HEK293 (cell line): ENCODE results near the gene PKP4.

Experiments used
- CTCF ChIA-PET: fragments of 350-600 bp; formaldehyde crosslinking; extraction: SDS; loops from one replicate; lab custom pipeline; 2021; ENCODE audit warnings: antibody characterized with exemption; lab: Yijun Ruan, JAX
- POLR2A ChIA-PET: fragments of 300-600 bp; formaldehyde crosslinking; extraction: SDS; loops from one replicate; lab custom pipeline; 2020; ENCODE audit warnings: antibody characterized with exemption, inconsistent platforms; lab: Yijun Ruan, JAX
- H3K27ac ChIP-seq: fragments of 200-500 bp; sonication (Bioruptor generic); 2 replicates; pipeline ENCODE4 v1.5.1; 2014; ENCODE audit warnings: low read depth, low read length, control low read depth, inconsistent platforms; ENCODE audit errors: extremely low read depth
- H3K36me3 ChIP-seq, 2 experiments: fragments of 200-500 bp in 1 of 2; sonication (Bioruptor generic) in 1 of 2; 1 replicate in 1 of 2; 2 replicates in 1 of 2; pipeline ENCODE4 v1.5.1; 2014 to 2017; ENCODE audit warnings: inconsistent platforms in 2 of 2, low read length in 2 of 2; ENCODE audit not compliant: control insufficient read depth in 2 of 2, insufficient read depth in 1 of 2
- H3K4me1 ChIP-seq: fragments of 200-500 bp; sonication (Bioruptor generic); 2 replicates; pipeline ENCODE4 v1.5.1; 2014; ENCODE audit warnings: mild to moderate bottlenecking, low read length, inconsistent platforms; ENCODE audit not compliant: control insufficient read depth, insufficient read depth
- H3K4me3 ChIP-seq: 2 replicates; pipeline ENCODE4 v1.5.1; 2011; ENCODE audit warnings: low read depth, mild to moderate bottlenecking, control low read depth, low read length, moderate library complexity
- H3K9me3 ChIP-seq: fragments of 200-500 bp; sonication (Bioruptor generic); 2 replicates; pipeline ENCODE4 v1.5.1; 2014; ENCODE audit warnings: low read depth, low read length, inconsistent platforms; ENCODE audit not compliant: control insufficient read depth, insufficient read depth
- GFI1B ChIP-seq: fragments of 450-650 bp; formaldehyde crosslinking; IDR thresholded peaks from 2 replicates; pipeline ENCODE4 v1.5.1; 2016; ENCODE audit warnings: missing biosample characterization, missing genetic modification characterization
- KLF16 ChIP-seq: fragments of 450-650 bp; formaldehyde crosslinking; IDR thresholded peaks from 2 replicates; pipeline ENCODE4 v1.5.1; 2017; ENCODE audit warnings: missing biosample characterization, missing genetic modification characterization
- OSR2 ChIP-seq: fragments of 450-650 bp; formaldehyde crosslinking; IDR thresholded peaks from 2 replicates; pipeline ENCODE4 v1.5.1; 2016; ENCODE audit warnings: missing biosample characterization, missing genetic modification characterization
- PRDM1 ChIP-seq: fragments of 450-650 bp; formaldehyde crosslinking; IDR thresholded peaks from 2 replicates; pipeline ENCODE4; 2016; ENCODE audit warnings: missing biosample characterization, missing genetic modification characterization
- RBAK ChIP-seq: fragments of 450-650 bp; formaldehyde crosslinking; IDR thresholded peaks from 2 replicates; pipeline ENCODE4 v1.5.1; 2016; ENCODE audit warnings: missing biosample characterization, missing genetic modification characterization
- ZEB2 ChIP-seq: fragments of 450-650 bp; formaldehyde crosslinking; IDR thresholded peaks from 2 replicates; pipeline ENCODE4 v1.5.1; 2016; ENCODE audit warnings: missing biosample characterization, missing genetic modification characterization
- ZIC2 ChIP-seq: fragments of 450-650 bp; formaldehyde crosslinking; IDR thresholded peaks from 2 replicates; pipeline ENCODE4 v1.5.1; 2016; ENCODE audit warnings: missing biosample characterization, missing genetic modification characterization
- ZNF112 ChIP-seq: fragments of 450-650 bp; formaldehyde crosslinking; IDR thresholded peaks from 2 replicates; pipeline ENCODE4 v1.5.0; 2017; ENCODE audit warnings: missing biosample characterization, missing genetic modification characterization
- ZNF114 ChIP-seq: fragments of 450-650 bp; formaldehyde crosslinking; IDR thresholded peaks from 2 replicates; pipeline ENCODE4 v1.5.0; 2017; ENCODE audit warnings: missing biosample characterization, missing genetic modification characterization
- ZNF555 ChIP-seq: fragments of 450-650 bp; formaldehyde crosslinking; conservative IDR thresholded peaks from 2 replicates; pipeline ENCODE4 v1.5.1; 2017; ENCODE audit warnings: missing biosample characterization, mild to moderate bottlenecking, missing genetic modification characterization, inconsistent platforms
- ZNF558 ChIP-seq: fragments of 450-650 bp; formaldehyde crosslinking; IDR thresholded peaks from 2 replicates; pipeline ENCODE4 v1.5.1; 2016; ENCODE audit warnings: missing biosample characterization, missing genetic modification characterization
- ZNF560 ChIP-seq: fragments of 450-650 bp; formaldehyde crosslinking; IDR thresholded peaks from 2 replicates; pipeline ENCODE4 v1.5.1; 2017; ENCODE audit warnings: missing biosample characterization, missing genetic modification characterization, borderline replicate concordance
- ZNF621 ChIP-seq: fragments of 450-650 bp; formaldehyde crosslinking; IDR thresholded peaks from 2 replicates; pipeline ENCODE4 v1.5.1; 2017; ENCODE audit warnings: missing biosample characterization, missing genetic modification characterization
- ZNF768 ChIP-seq: fragments of 450-650 bp; formaldehyde crosslinking; IDR thresholded peaks from 2 replicates; pipeline ENCODE4 v1.5.1; 2018; ENCODE audit warnings: missing biosample characterization, mild to moderate bottlenecking, missing genetic modification characterization
- ZSCAN30 ChIP-seq: fragments of 450-650 bp; IDR thresholded peaks from 2 replicates; pipeline ENCODE4 v1.5.1; 2018; ENCODE audit warnings: missing biosample characterization, mild to moderate bottlenecking, missing genetic modification characterization, moderate library complexity
- ZXDB ChIP-seq: fragments of 450-650 bp; formaldehyde crosslinking; IDR thresholded peaks from 2 replicates; pipeline ENCODE4 v1.5.1; 2016; ENCODE audit warnings: missing biosample characterization, missing genetic modification characterization
- TF ChIP-seq, protein P1 (sequence below): fragments of 450-650 bp; formaldehyde crosslinking; optimal IDR thresholded peaks from 2 replicates; pipeline ENCODE3; 2016; ENCODE audit warnings: missing biosample characterization, mild to moderate bottlenecking, missing genetic modification characterization
- TF ChIP-seq, protein P2 (sequence below): sonication (generic); formaldehyde crosslinking; IDR thresholded peaks from 2 replicates; pipeline ENCODE4 v1.8.1; 2022; ENCODE audit warnings: mild to moderate bottlenecking, moderate library complexity, missing genetic modification reagents
- TF ChIP-seq, protein P3 (sequence below): fragments of 450-650 bp; formaldehyde crosslinking; IDR thresholded peaks from 2 replicates; pipeline ENCODE4 v1.5.1; 2016; ENCODE audit warnings: missing biosample characterization, missing genetic modification characterization, borderline replicate concordance
- TF ChIP-seq, protein P4 (sequence below): fragments of 450-650 bp; formaldehyde crosslinking; IDR thresholded peaks from 2 replicates; pipeline ENCODE4 v1.5.1; 2016; ENCODE audit warnings: missing biosample characterization, missing genetic modification characterization
- TF ChIP-seq, protein P5 (sequence below): fragments of 450-650 bp; formaldehyde crosslinking; IDR thresholded peaks from 2 replicates; pipeline ENCODE4; 2016; ENCODE audit warnings: missing biosample characterization, missing genetic modification characterization
- TF ChIP-seq, protein P6 (sequence below): fragments of 450-650 bp; formaldehyde crosslinking; IDR thresholded peaks from 2 replicates; pipeline ENCODE4 v1.5.1; 2017; ENCODE audit warnings: missing biosample characterization, missing genetic modification characterization

PKP4 gene

DNA sequence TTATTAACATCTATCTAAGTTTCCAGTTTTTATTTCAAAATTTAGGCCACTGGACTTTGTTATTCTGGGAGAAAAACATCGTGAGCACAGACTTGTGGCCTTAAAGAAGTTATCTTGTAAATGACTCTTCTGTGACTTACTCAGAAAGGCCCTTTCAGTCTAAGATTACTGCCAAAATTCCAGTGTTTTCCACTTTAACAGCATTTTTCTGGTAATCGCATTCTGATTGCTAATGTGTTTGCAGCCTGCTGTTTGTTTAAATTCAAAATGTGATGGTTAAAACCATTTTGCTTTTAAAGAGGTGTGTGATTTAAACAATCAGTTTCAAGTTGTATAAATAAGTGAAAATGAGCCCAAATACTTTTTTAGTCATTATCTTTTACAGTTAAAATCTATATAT lies 201.6 kb downstream of the PKP4 start:
- POLR2A ChIA-PET = no interaction called here
- H3K36me3 ChIP-seq = peaks cover 0 to 42% of the 10 kb centered on the region in 2 experiments; a peak in 1 of 3 replicates
- no peaks in the 10 kb centered on the region for H3K4me1 ChIP-seq
- H3K27ac ChIP-seq = no peak overlapping the region
- no peaks in the 10 kb centered on the region for H3K9me3 ChIP-seq
- no peak overlapping the region for H3K4me3 ChIP-seq
- no peak for TF ChIP-seq RBAK (tag by site-specific recombination)
- CTCF ChIA-PET = no interaction called here

DNA sequence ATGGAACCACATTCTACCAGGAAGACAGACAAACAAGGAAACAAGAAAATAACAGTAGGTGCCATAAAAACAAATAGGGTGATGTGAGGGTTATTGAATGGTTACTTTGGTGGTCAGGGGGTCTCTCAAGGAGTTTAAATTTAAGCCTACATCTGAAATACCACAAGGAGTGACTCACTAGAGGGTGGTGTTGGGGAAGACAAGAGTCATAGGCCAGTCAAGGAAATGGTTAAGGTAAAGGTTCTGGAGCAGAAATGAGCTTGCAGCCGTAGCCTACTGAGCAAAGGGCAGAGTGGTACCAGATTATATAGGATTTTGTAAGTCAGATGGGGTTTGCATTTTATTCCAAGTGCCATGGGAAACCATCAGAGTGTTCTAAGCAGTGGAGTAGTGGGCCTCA lies 202.7 kb downstream of the PKP4 start:
- TF ChIP-seq ZNF558 (no peak), GFI1B (tag by site-specific recombination) (no peak), PRDM1 (tag by site-specific recombination) (no peak), ZNF768 (tag by site-specific recombination) (no peak), ZIC2 (no peak), ZSCAN30 (tag by site-specific recombination) (no peak), KLF16 (tag by site-specific recombination) (no peak), ZXDB (tag by site-specific recombination) (no peak), ZNF560 (tag by site-specific recombination) (no peak)
- TF ChIP-seq, protein P1, sequence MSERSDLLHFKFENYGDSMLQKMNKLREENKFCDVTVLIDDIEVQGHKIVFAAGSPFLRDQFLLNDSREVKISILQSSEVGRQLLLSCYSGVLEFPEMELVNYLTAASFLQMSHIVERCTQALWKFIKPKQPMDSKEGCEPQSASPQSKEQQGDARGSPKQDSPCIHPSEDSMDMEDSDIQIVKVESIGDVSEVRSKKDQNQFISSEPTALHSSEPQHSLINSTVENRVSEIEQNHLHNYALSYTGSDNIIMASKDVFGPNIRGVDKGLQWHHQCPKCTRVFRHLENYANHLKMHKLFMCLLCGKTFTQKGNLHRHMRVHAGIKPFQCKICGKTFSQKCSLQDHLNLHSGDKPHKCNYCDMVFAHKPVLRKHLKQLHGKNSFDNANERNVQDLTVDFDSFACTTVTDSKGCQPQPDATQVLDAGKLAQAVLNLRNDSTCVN (tag by site-specific recombination) = no peak
- TF ChIP-seq, protein P2, sequence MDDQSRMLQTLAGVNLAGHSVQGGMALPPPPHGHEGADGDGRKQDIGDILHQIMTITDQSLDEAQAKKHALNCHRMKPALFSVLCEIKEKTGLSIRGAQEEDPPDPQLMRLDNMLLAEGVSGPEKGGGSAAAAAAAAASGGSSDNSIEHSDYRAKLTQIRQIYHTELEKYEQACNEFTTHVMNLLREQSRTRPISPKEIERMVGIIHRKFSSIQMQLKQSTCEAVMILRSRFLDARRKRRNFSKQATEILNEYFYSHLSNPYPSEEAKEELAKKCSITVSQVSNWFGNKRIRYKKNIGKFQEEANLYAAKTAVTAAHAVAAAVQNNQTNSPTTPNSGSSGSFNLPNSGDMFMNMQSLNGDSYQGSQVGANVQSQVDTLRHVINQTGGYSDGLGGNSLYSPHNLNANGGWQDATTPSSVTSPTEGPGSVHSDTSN (CRISPR knock-in tag) = no peak
- ChIA-PET CTCF (no interaction called here), POLR2A (no interaction called here)
- Histone ChIP-seq H3K4me3 (no peak overlapping the region), H3K9me3 (no peaks in the 10 kb centered on the region), H3K27ac (no peak overlapping the region), H3K36me3 (peaks cover 0 to 53% of the 10 kb centered on the region in 2 experiments; a peak in 1 of 3 replicates), H3K4me1 (no peaks in the 10 kb centered on the region)

DNA sequence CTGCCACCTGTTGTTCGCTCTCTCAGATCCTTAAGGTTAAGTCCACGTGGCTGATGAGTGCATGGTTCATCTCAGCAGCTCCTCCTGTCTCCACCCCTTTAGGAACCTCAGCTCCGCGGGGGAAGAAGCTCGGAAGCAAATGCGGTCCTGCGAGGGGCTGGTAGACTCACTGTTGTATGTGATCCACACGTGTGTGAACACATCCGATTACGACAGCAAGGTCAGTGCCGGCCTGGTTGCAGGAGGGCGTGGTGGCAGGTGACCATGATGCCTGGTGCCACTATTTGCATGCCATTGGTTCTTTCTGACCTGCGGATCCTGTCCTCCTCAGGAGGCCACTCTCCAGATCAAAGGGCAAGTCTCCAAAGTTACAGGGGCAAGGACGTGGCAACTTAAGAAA lies 204.5 kb downstream of the PKP4 start:
- Histone ChIP-seq H3K27ac (no peak overlapping the region), H3K36me3 (peaks cover 0 to 68% of the 10 kb centered on the region in 2 experiments; a peak in 1 of 3 replicates), H3K4me1 (peaks cover 4% of the 10 kb centered on the region), H3K9me3 (no peaks in the 10 kb centered on the region), H3K4me3 (no peak overlapping the region)
- POLR2A ChIA-PET = no interaction called here
- CTCF ChIA-PET = no interaction called here
- no peak for TF ChIP-seq ZNF114 (tag by site-specific recombination)
- no peak for TF ChIP-seq OSR2 (tag by site-specific recombination)
- TF ChIP-seq ZNF112 (tag by site-specific recombination) = no peak
- no peak for TF ChIP-seq ZNF555 (tag by site-specific recombination)
- TF ChIP-seq, protein P3, sequence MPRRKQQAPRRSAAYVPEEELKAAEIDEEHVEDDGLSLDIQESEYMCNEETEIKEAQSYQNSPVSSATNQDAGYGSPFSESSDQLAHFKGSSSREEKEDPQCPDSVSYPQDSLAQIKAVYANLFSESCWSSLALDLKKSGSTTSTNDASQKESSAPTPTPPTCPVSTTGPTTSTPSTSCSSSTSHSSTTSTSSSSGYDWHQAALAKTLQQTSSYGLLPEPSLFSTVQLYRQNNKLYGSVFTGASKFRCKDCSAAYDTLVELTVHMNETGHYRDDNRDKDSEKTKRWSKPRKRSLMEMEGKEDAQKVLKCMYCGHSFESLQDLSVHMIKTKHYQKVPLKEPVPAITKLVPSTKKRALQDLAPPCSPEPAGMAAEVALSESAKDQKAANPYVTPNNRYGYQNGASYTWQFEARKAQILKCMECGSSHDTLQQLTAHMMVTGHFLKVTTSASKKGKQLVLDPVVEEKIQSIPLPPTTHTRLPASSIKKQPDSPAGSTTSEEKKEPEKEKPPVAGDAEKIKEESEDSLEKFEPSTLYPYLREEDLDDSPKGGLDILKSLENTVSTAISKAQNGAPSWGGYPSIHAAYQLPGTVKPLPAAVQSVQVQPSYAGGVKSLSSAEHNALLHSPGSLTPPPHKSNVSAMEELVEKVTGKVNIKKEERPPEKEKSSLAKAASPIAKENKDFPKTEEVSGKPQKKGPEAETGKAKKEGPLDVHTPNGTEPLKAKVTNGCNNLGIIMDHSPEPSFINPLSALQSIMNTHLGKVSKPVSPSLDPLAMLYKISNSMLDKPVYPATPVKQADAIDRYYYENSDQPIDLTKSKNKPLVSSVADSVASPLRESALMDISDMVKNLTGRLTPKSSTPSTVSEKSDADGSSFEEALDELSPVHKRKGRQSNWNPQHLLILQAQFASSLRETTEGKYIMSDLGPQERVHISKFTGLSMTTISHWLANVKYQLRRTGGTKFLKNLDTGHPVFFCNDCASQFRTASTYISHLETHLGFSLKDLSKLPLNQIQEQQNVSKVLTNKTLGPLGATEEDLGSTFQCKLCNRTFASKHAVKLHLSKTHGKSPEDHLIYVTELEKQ (tag by site-specific recombination) = no peak
- TF ChIP-seq, protein P4, sequence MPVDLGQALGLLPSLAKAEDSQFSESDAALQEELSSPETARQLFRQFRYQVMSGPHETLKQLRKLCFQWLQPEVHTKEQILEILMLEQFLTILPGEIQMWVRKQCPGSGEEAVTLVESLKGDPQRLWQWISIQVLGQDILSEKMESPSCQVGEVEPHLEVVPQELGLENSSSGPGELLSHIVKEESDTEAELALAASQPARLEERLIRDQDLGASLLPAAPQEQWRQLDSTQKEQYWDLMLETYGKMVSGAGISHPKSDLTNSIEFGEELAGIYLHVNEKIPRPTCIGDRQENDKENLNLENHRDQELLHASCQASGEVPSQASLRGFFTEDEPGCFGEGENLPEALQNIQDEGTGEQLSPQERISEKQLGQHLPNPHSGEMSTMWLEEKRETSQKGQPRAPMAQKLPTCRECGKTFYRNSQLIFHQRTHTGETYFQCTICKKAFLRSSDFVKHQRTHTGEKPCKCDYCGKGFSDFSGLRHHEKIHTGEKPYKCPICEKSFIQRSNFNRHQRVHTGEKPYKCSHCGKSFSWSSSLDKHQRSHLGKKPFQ (tag by site-specific recombination) = no peak
- TF ChIP-seq ZEB2 = no peak
- TF ChIP-seq ZNF621 (tag by site-specific recombination) = no peak
- TF ChIP-seq, protein P5, sequence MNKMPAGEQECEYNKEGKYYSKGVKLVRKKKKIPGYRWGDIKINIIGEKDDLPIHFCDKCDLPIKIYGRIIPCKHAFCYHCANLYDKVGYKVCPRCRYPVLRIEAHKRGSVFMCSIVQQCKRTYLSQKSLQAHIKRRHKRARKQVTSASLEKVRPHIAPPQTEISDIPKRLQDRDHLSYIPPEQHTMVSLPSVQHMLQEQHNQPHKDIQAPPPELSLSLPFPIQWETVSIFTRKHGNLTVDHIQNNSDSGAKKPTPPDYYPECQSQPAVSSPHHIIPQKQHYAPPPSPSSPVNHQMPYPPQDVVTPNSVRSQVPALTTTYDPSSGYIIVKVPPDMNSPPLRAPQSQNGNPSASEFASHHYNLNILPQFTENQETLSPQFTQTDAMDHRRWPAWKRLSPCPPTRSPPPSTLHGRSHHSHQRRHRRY (tag by site-specific recombination) = no peak
- TF ChIP-seq, protein P6, sequence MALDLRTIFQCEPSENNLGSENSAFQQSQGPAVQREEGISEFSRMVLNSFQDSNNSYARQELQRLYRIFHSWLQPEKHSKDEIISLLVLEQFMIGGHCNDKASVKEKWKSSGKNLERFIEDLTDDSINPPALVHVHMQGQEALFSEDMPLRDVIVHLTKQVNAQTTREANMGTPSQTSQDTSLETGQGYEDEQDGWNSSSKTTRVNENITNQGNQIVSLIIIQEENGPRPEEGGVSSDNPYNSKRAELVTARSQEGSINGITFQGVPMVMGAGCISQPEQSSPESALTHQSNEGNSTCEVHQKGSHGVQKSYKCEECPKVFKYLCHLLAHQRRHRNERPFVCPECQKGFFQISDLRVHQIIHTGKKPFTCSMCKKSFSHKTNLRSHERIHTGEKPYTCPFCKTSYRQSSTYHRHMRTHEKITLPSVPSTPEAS (tag by site-specific recombination) = no peak
